Stomach (tissue), 9 donors: ENCODE results near the gene TTLL11. TPM values are rescaled to one million over a fixed set of nuclear protein-coding genes. Genes with fewer than 3 reads are reported as not detected.

ENCODE experiments used
- DNase-seq, 2 donors: peaks; one replicate each; pipeline versions ENCODE4 v3.0.0 to v3.0.0-alpha.2; 2013 to 2019
- H3K27ac ChIP-seq, 5 donors: fragments of 200-600 bp in 4 of 5; sonication (generic) in 4 of 5; one replicate each; pipeline ENCODE4 v1.5.1; 2013 to 2019; ENCODE audit warnings: mild to moderate bottlenecking in 1 of 5, moderate library complexity in 1 of 5
- H3K27me3 ChIP-seq, 3 donors: fragments of 200-600 bp; sonication (generic); one replicate each; pipeline ENCODE4 v1.5.1; 2017 to 2019; ENCODE audit warnings: mixed run types in 1 of 3
- H3K36me3 ChIP-seq, 4 donors: fragments of 200-600 bp; sonication (generic); 1 replicate in 3 of 4; 2 replicates in 1 of 4; pipeline ENCODE4 v1.5.1; 2016 to 2019
- H3K4me1 ChIP-seq, 4 donors: fragments of 200-600 bp; sonication (generic); one replicate each; pipeline ENCODE4 v1.5.1; 2016 to 2019
- H3K4me3 ChIP-seq, 4 donors: fragments of 200-600 bp; sonication (generic) in 3 of 4; one replicate each; pipeline ENCODE4 v1.5.1; 2016 to 2019; ENCODE audit warnings: mild to moderate bottlenecking in 1 of 4
- H3K9me3 ChIP-seq, 4 donors: fragments of 200-600 bp; sonication (generic); one replicate each; pipeline ENCODE4 v1.5.1; 2016 to 2019
- EP300 ChIP-seq: sonication (generic); formaldehyde crosslinking; IDR thresholded peaks from one replicate; pipeline ENCODE4 v1.6.1; 2017; ENCODE audit warnings: antibody characterized with exemption
- POLR2A ChIP-seq, 4 donors: fragments of 450-650 bp; IDR thresholded peaks; one replicate each; pipeline ENCODE4 v1.6.1; 2016; ENCODE audit warnings: antibody characterized with exemption in 4 of 4, control low read depth in 2 of 4, mild to moderate bottlenecking in 1 of 4, moderate library complexity in 1 of 4
- POLR2AphosphoS5 ChIP-seq, 3 donors: sonication (generic); formaldehyde crosslinking; IDR thresholded peaks; one replicate each; pipeline ENCODE4 v1.6.1; 2016; ENCODE audit warnings: antibody characterized with exemption in 3 of 3
- WGBS, 5 donors: extraction: QIAGEN DNeasy Blood & Tissue Kit in 3 of 5; methylation state at CpG; one replicate each; pipeline versions ENCODE4 v1.1.5 to v1.1.7; 2013 to 2018; 5-methylcytosine and 5-hydroxymethylcytosine counted together
- intact Hi-C: fragments of 100-400 bp; cut with DNase I; formaldehyde crosslinking; loops from one replicate; pipeline ENCODE4 v1.15.1; 2023; ENCODE audit warnings: low total_unique reads
- polyA plus RNA-seq, 3 donors: library from polyadenylated mRNA; stranded (reverse); fragments of 200-250 nt; gene quantifications; one replicate each; pipeline ENCODE4 v1.2.3, GENCODE V29; 2013
- total RNA-seq, 5 donors: library from RNA; depleted of rRNA; stranded (reverse); fragments of >200 nt; gene quantifications; one replicate each; pipeline versions ENCODE4 v1.1.0 to v1.2.3, GENCODE V29; 2014 to 2016
- TF ChIP-seq, protein P1 (sequence below), 7 experiments: fragments of 450-650 bp in 4 of 7; fragments of 200-600 bp in 3 of 7; sonication (generic) in 3 of 7; IDR thresholded peaks; one replicate each; pipeline ENCODE4 v1.5.1; 2016 to 2019; ENCODE audit warnings: antibody characterized with exemption in 7 of 7, control low read depth in 2 of 7, mild to moderate bottlenecking in 1 of 7
- donor health status: healthy with polysubstance abuse.
- donor health status: Bipolar disorder and iron deficiency.
- donor health status: healthy.

TTLL11 gene
- total and polyA plus RNA-seq, 8 donors = 3.6 to 18.2 (median 9.4) TPM

GRCh38 chr9:121876255-121876654 lies 216.9 kb downstream of the TTLL11 start:
- Histone ChIP-seq H3K27ac (no peak overlapping the region), H3K36me3 (no peaks in the 10 kb centered on the region), H3K9me3 (no peaks in the 10 kb centered on the region), H3K4me3 (no peak overlapping the region), H3K4me1 (no peaks in the 10 kb centered on the region), H3K27me3 (no peaks in the 10 kb centered on the region)
- DNase-seq = no peak
- intact Hi-C loops = no loop called here
- TF ChIP-seq EP300 (no peak), POLR2A (IDR thresholded peaks at IDR 0.05) (no peak), POLR2AphosphoS5 (IDR thresholded peaks at IDR 0.05) (no peak)
- TF ChIP-seq, protein P1, sequence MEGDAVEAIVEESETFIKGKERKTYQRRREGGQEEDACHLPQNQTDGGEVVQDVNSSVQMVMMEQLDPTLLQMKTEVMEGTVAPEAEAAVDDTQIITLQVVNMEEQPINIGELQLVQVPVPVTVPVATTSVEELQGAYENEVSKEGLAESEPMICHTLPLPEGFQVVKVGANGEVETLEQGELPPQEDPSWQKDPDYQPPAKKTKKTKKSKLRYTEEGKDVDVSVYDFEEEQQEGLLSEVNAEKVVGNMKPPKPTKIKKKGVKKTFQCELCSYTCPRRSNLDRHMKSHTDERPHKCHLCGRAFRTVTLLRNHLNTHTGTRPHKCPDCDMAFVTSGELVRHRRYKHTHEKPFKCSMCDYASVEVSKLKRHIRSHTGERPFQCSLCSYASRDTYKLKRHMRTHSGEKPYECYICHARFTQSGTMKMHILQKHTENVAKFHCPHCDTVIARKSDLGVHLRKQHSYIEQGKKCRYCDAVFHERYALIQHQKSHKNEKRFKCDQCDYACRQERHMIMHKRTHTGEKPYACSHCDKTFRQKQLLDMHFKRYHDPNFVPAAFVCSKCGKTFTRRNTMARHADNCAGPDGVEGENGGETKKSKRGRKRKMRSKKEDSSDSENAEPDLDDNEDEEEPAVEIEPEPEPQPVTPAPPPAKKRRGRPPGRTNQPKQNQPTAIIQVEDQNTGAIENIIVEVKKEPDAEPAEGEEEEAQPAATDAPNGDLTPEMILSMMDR (IDR thresholded peaks at IDR 0.05) = no peak
- WGBS, 5 donors = 81 to 92% (median 85%) methylated on average over 2 of the region's 2 CpGs

GRCh38 chr9:121874524-121874923 lies 218.6 kb downstream of the TTLL11 start:
- peaks cover 0 to 12% (median 6%) of the 10 kb centered on the region in 4 donors for H3K36me3 ChIP-seq
- DNase-seq = no peak
- WGBS, 5 donors = 93 to 97% (median 95%) methylated on average over 6 of the region's 6 CpGs
- no peaks in the 10 kb centered on the region for H3K4me1 ChIP-seq
- TF ChIP-seq POLR2AphosphoS5 (IDR thresholded peaks at IDR 0.05) (no peak), EP300 (no peak), POLR2A (IDR thresholded peaks at IDR 0.05) (no peak)
- TF ChIP-seq, protein P1 (IDR thresholded peaks at IDR 0.05) = no peak
- intact Hi-C loops = no loop called here
- H3K27me3 ChIP-seq = no peaks in the 10 kb centered on the region
- no peak overlapping the region for H3K4me3 ChIP-seq
- no peaks in the 10 kb centered on the region for H3K9me3 ChIP-seq
- no peak overlapping the region for H3K27ac ChIP-seq

DNA sequence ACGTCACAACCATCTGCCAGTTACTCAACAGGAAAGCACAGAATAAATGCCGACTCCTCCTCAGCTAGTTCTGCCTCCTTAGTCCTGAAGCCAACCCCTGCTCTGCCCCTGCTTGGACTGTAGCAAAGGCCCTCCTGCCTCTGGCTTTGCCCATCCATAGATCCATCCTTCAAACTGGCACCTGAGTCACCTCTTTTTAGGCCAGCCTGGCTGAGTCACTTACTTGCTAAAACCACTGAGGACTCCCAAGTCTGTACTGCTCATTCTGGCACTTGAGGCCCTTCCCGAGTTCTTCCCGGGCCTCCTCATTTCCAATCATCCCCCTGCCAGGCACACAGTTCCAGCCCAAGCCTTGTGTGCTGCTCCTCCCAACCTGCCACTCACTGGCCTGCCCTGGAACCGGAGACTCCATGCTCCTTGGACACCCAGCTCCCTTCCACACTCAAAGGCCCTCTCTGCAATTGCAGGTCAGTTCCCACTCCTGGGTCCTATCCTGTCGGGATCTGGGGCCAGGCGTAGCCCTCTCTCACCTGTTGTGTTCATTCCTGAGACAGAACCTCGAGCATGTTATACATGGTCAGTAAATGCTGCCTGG lies 221.6 kb downstream of the TTLL11 start:
- Histone ChIP-seq H3K4me3 (no peak overlapping the region), H3K36me3 (peaks cover 0 to 31% (median 6%) of the 10 kb centered on the region in 4 donors), H3K4me1 (no peaks in the 10 kb centered on the region), H3K27ac (no peak overlapping the region), H3K9me3 (no peaks in the 10 kb centered on the region), H3K27me3 (no peaks in the 10 kb centered on the region)
- 76 to 90% (median 81%) methylated on average over 8 of the region's 8 CpGs for WGBS, 5 donors
- no peak for DNase-seq
- no peak for TF ChIP-seq POLR2AphosphoS5 (IDR thresholded peaks at IDR 0.05)
- no peak for TF ChIP-seq EP300
- no peak for TF ChIP-seq POLR2A (IDR thresholded peaks at IDR 0.05)
- TF ChIP-seq, protein P1 (IDR thresholded peaks at IDR 0.05) = no peak
- intact Hi-C loops = no loop called here

- 95 to 98% (median 97%) methylated on average over 10 of the region's 10 CpGs for WGBS, 5 donors
- Histone ChIP-seq H3K27ac (no peak overlapping the region), H3K36me3 (peaks cover 0 to 31% (median 6%) of the 10 kb centered on the region in 4 donors), H3K4me1 (no peaks in the 10 kb centered on the region), H3K27me3 (no peaks in the 10 kb centered on the region), H3K9me3 (no peaks in the 10 kb centered on the region), H3K4me3 (no peak overlapping the region)
- TF ChIP-seq POLR2AphosphoS5 (IDR thresholded peaks at IDR 0.05) = no peak
- no peak for TF ChIP-seq POLR2A (IDR thresholded peaks at IDR 0.05)
- TF ChIP-seq, protein P1 (IDR thresholded peaks at IDR 0.05) = no peak
- TF ChIP-seq EP300 = no peak
- intact Hi-C loops = no loop called here
- DNase-seq = no peak
These were observed 222.8 kb downstream of the TTLL11 start for GRCh38 chr9:121870271-121870670.
